GM18907 (cell line): ENCODE measurements around the gene SFI1.
"Not testable (repeated sequence)": the region's sequence is repeated elsewhere in the genome, so short reads cannot be mapped to it uniquely, and the experiment has no call there.

Source experiments
- ATAC-seq: cut with Tn5 transposase; IDR thresholded peaks from one replicate; pipeline ENCODE4 v1.9.1; 2021; ENCODE audit warnings: mild to moderate bottlenecking, moderate library complexity; ENCODE audit not compliant: unreplicated experiment

SFI1 gene

DNA sequence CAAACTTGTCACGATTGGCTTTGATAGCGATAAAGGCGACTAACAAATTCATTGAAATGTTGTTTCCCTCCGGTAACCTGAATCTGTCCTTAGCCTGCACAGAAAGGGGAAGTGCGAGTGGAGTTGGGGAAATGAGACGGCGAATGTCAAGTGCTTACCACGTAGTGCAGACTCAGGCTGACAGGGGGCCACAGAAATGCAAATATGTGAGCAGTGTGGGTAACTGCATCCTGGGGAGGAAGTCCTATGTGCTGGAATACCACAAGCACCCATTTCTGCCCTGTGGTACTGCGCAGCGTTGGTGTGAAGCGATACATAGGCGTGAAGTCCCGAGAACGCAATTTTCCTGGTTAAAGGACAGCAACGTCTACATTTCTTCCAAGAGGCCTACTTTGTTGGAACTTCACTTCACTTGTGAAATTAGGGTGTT is 5.8 kb upstream of the SFI1 start:
- ATAC-seq: peak; percentile 55

DNA sequence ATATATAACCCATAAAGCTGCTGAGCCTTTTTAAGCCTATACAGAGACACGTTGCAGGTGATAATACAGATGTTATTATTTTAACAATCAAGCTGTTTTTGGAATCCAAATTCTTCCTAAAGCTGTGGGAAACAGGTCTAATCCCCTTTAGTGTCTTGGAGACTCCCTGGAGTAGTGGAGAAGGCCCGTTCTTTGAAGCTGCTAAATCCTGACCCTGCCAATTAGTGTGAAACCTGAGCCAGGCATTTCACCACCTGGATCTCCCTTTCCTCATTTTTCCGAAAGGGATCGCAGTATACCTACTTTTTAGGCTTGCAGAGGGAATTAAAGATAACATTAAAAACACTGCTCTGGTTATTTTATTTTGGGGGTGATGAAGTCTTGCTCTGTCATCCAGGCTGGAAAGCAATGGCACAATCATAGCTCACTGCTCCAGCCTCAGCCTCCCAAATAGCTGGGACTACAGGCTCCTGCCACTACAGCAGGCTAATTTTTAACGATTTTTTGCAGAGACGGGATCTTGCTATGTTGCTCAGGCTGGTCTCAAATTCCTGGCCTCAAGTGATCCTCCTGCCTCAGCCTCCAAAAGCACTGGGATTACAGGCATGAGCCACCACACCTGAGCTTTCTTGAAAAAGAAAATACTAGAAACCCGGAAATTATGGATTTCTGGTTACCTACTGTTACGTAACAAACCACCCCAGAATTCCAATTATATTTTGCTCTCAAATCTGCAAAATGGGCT is 4.9 kb upstream of the SFI1 start:
- ATAC-seq: no peak

GRCh38 chr22:31492151-31492550 is 4.2 kb upstream of the SFI1 start:
- no peak for ATAC-seq

GRCh38 chr22:31493355-31493754 is 3.0 kb upstream of the SFI1 start:
- ATAC-seq: not testable (repeated sequence)

GRCh38 chr22:31495343-31495742 is 993 bp upstream of the SFI1 start:
- ATAC-seq: no peak

- peak; percentile 18 for ATAC-seq
Measured at GRCh38 chr22:31496735-31497146, 405 bp downstream of the SFI1 start.

GRCh38 chr22:31497148-31497938 is 1.0 kb downstream of the SFI1 start:
- no peak for ATAC-seq

DNA sequence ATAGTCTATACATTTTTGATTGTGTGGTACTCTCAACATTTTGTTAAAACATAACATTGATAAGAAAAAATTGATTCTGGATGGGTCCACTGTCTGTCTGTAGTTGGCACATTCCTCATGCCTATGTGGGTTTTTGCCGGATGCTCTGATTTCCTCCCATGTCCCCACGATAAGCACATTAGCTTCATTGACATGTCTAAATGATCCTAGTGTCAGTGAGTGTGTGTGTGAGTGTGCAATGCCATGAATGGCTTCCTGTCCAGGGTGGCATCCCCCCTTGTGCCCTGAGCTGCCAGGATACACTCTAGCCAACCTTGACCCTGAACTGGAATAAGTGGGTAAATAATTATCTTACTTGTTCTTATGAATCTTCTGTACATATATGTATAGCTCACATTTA is 5.4 kb downstream of the SFI1 start:
- ATAC-seq: no peak

- no peak for ATAC-seq
Measured at GRCh38 chr22:31503211-31503964, 7.1 kb downstream of the SFI1 start.

GRCh38 chr22:31504282-31504681 is 7.9 kb downstream of the SFI1 start:
- no peak for ATAC-seq

GRCh38 chr22:31507517-31507916 is 11.2 kb downstream of the SFI1 start:
- ATAC-seq: not testable (repeated sequence)

GRCh38 chr22:31508536-31508935 is 12.2 kb downstream of the SFI1 start:
- ATAC-seq: no peak

DNA sequence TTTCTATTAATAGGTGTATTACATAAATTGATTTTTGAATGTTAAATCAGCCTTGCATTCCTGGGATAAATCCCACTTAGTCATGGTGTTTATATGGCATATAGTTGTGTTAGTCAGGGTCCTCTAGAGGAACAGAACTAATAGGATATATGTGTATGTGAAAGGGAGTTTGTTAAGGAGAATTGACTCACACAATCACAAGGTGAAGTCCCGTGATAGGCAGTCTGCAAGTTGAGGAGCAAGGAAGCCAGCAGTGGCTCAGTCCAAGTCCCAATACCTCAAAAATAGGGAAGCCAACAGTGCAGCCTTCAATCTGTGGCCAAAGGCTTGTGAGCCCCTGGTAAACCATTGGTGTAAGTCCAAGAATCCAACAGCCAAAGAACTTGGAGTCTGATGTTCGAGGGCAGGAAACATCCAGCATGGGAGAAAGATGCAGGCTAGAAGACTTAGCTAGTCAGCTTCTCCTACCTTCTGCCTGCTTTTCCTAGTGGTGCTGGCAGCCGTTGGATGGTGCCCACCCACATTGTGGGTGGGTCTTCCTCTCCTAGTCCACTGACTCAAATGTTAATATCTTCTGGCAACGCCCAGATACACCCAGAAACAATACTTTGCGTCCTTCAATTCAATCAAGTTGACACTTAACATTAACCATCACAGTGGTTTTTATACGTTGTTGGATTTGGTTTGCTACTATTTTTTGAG is 12.9 kb downstream of the SFI1 start:
- no peak for ATAC-seq

- no peak for ATAC-seq
Measured at GRCh38 chr22:31520051-31520450, 23.7 kb downstream of the SFI1 start.

- not testable (repeated sequence) for ATAC-seq
Measured at GRCh38 chr22:31524132-31524531, 27.8 kb downstream of the SFI1 start.

DNA sequence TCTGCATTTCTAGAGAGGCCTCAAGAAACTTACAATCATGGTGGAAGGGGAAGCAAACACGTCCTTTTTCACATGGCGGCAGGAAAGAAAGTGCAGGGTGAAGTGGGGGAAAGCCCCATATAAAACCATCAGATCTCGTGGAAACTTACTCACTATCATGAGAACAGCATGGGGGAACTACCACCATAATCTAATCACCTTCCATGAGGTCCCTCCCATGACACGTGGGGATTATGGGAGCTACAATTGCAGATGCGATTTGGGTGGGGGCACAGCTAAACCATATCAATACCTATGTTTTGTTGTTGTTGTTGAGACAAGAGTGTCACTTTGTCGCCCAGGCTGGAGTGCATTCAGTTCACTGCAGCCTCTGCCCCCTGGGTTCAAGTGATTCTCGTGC is 29.9 kb downstream of the SFI1 start:
- ATAC-seq: no peak

- no peak for ATAC-seq
Measured at GRCh38 chr22:31530823-31531195, 34.5 kb downstream of the SFI1 start.

GRCh38 chr22:31532060-31532459 is 35.7 kb downstream of the SFI1 start:
- no peak for ATAC-seq

DNA sequence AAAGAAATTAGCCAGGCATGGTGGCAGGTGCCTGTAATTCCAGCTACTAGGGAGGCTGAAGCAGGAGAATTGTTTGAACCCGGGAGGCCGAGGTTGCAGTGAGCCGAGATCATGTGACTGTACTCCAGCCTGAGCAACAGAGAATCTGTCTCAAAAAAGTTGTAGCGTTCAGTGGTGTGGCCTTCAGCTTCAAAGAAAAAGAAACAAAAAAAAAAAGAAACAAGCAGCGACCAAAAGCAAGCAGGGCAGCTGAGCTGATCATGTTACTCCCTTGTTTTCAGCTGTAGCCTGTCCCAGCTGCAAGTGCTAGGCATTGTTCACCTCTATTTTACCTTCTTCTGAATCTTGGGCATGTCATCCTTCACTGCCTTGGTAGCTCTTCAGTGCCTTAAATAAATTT is 37.0 kb downstream of the SFI1 start:
- ATAC-seq: no peak

DNA sequence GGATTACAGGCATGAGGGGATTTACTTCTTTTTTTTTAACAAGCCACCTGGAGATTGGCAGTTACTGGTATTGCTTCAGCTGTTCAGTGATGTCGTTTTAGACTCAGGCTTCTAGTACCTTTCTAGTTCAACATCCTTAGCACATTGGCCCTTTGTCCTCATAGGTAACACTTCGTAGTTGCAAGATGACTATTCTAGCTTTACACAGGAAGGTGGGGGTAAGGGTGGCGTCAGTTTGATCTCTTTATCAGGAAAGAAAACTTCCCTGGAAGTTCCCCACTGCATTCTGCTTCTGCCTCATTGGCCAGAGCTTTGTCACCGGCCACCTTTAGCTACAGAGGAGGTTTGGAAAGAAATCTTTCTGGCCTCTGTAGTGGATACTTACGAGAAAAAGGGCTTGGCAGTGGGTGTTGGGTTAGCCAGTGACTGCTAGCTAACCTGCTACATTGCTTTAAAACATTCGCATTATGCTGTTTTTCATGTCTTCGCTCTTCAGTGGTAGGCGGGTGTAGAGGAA is 40.7 kb downstream of the SFI1 start:
- ATAC-seq: peak; percentile 62

DNA sequence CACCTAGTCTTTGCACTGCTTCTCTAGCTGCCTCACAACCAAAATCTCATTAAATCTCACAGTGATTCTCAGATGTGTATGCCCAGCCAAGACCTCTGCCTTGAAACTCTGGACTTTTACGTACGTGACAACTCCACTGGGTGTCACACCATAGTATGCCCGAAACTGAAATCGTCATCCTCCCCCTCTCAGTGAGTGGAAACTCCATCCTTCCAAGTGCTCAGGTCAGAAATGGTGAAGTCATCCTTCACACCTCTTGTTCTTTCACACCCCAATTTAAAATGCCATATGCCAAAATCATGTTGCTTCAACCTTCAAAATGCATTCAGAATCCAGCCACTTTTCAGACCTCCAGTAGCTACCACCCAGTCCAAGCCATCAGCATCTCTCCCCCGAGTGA is 42.5 kb downstream of the SFI1 start:
- ATAC-seq: no peak
